Right lung (tissue), 5 donors: ENCODE measurements around the gene FGD6. TPM values are rescaled to one million over a fixed set of nuclear protein-coding genes. Genes with fewer than 3 reads are reported as not detected.
"Not testable (repeated sequence)": the region's sequence is repeated elsewhere in the genome, so short reads cannot be mapped to it uniquely, and the experiment has no call there.

ENCODE experiments used
- DNase-seq, 2 donors: peaks; one replicate each; pipeline ENCODE4 v3.0.0-alpha.2; 2013
- polyA plus RNA-seq, 5 donors: library from polyadenylated mRNA; unstranded; fragments of 120-200 nt; gene quantifications; one replicate each; pipeline versions ENCODE4 v1.2.1 to v1.2.3, GENCODE V29; 2013; ENCODE audit warnings: inconsistent platforms in 1 of 5, low replicate concordance in 1 of 5; ENCODE audit not compliant: insufficient read length in 5 of 5, insufficient read depth in 1 of 5

The FGD6 gene
- polyA plus RNA-seq, 5 donors, result 9.5 to 19.9 (median 15.7) TPM

- DNase-seq, result no peak
Measured at GRCh38 chr12:95181103-95181502, 36.2 kb downstream of the FGD6 start.

GRCh38 chr12:95179011-95179410 is 38.3 kb downstream of the FGD6 start:
- no peak for DNase-seq

- DNase-seq, result no peak
Measured at GRCh38 chr12:95178136-95178535, 39.1 kb downstream of the FGD6 start.

- DNase-seq, result no peak
Measured at GRCh38 chr12:95177201-95177768, 40.0 kb downstream of the FGD6 start.

GRCh38 chr12:95173392-95174251 is 43.6 kb downstream of the FGD6 start:
- DNase-seq, result peak; percentile 52 to 62

- no peak for DNase-seq
Measured at GRCh38 chr12:95169368-95169767, 47.9 kb downstream of the FGD6 start.

GRCh38 chr12:95168746-95169145 is 48.5 kb downstream of the FGD6 start:
- DNase-seq, result no peak

- no peak for DNase-seq
Measured at GRCh38 chr12:95164656-95165055, 52.6 kb downstream of the FGD6 start.

- DNase-seq, result no peak
Measured at GRCh38 chr12:95158919-95159318, 58.3 kb downstream of the FGD6 start.

- no peak for DNase-seq
Measured at GRCh38 chr12:95151821-95152220, 65.4 kb downstream of the FGD6 start.

- DNase-seq, result no peak
Measured at GRCh38 chr12:95151406-95151805, 65.9 kb downstream of the FGD6 start.

- no peak for DNase-seq
Measured at GRCh38 chr12:95150501-95150900, 66.8 kb downstream of the FGD6 start.

- no peak for DNase-seq
Measured at GRCh38 chr12:95147866-95148265, 69.4 kb downstream of the FGD6 start.

GRCh38 chr12:95146769-95147168 is 70.5 kb downstream of the FGD6 start:
- no peak for DNase-seq

- peak; percentile 80 to 83 for DNase-seq
Measured at GRCh38 chr12:95143621-95144205, 73.6 kb downstream of the FGD6 start.

- no peak for DNase-seq
Measured at GRCh38 chr12:95142431-95143151, 74.7 kb downstream of the FGD6 start.

GRCh38 chr12:95141310-95141709 is 76.0 kb downstream of the FGD6 start:
- DNase-seq, result no peak

- not testable (repeated sequence) for DNase-seq
Measured at GRCh38 chr12:95138031-95138430, 79.2 kb downstream of the FGD6 start.

GRCh38 chr12:95136598-95136997 is 80.7 kb downstream of the FGD6 start:
- no peak for DNase-seq

GRCh38 chr12:95134085-95134484 is 83.2 kb downstream of the FGD6 start:
- DNase-seq, result no peak

- no peak for DNase-seq
Measured at GRCh38 chr12:95131589-95132340, 85.5 kb downstream of the FGD6 start.

- DNase-seq, result no peak
Measured at GRCh38 chr12:95130096-95130495, 87.2 kb downstream of the FGD6 start.
